NCI-H748 (cell line): Measurements from ENCODE around the gene NDUFAB1.
"Not testable (repeated sequence)": the region's sequence is repeated elsewhere in the genome, so short reads cannot be mapped to it uniquely, and the experiment has no call there.

Experiments
- DNase-seq: peaks from one replicate; lab custom pipeline; 2025; ENCODE audit not compliant: unreplicated experiment; lab: John Stamatoyannopoulos, UW

NDUFAB1 gene

GRCh38 chr16:23595951-23596720, at the start of gene NDUFAB1:
Gene NDUFAB1, minus strand, starts transcription at chr16:23596316. Its CDS starts 26 bp downstream, at chr16:23596290.
- peak; percentile 82 for DNase-seq

GRCh38 chr16:23642246-23642774, 46.2 kb upstream of the NDUFAB1 start:
- no peak for DNase-seq

DNA sequence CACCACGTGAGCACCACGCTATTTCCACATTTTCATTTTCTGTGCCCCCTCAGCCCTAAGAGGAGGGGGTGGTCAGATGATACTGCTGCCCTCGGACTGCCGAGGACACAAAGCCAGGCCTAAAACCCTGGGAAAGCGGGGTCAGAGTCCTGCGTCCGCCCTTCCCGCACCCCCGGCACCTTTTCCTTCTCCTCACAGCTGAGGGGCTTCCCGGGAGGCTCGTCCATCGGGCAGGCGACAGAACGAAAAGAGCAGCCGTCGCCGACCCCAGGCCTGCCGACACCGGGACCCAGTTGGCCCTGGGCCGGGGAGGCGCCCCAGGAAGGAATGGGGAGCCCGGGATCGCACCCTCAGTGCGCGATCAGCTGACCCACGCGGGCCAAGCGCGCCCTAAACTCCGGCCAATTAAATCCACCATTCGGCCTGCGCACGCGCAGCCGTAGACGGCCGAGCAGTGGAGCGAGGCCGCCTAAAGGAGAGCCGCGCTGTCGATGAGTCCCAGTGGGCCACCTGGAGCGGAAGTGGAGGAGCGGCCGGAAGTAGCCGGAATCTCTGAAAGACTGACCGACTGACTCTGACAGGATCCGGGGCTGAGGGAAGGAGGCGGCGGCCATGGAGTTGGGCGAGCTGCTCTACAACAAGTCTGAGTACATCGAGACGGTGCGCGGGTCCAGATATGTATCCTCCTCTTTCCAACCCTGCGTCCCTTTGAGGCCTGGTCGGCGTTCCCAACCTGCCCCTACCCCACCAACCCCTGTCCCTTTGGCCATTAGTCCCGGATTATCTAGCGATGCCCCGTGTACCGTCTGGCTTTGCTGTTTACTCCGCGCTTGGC, 45.0 kb upstream of the NDUFAB1 start, which contains the start of the genes DCTN5 and PALB2:
Gene DCTN5, plus strand, starts transcription at position 536 of the 835 bp plus-strand sequence. Its CDS starts 77 bp downstream, at position 613.
Gene PALB2, minus strand, starts transcription at position 380 of the 835 bp plus-strand sequence. Its CDS starts 153 bp downstream, at position 227.
- peak; percentile 92 for DNase-seq

DNA sequence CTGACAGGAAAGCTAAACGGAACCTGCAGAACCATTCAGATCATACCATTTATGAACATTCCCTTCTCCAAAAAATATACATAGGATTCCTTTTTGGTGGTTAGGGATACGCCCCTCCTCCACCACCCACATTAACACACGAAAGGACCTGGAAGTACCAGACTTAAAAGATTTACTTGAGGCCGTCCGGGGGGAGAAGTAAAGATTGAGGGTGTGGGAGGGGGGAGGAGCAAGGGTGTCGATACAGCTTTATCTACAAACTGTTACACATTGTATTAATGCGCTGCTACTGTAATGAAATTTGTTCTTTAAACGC, 44.5 kb upstream of the NDUFAB1 start:
- no peak for DNase-seq

- no peak for DNase-seq
Measured at GRCh38 chr16:23635958-23636357, 39.8 kb upstream of the NDUFAB1 start.

DNA sequence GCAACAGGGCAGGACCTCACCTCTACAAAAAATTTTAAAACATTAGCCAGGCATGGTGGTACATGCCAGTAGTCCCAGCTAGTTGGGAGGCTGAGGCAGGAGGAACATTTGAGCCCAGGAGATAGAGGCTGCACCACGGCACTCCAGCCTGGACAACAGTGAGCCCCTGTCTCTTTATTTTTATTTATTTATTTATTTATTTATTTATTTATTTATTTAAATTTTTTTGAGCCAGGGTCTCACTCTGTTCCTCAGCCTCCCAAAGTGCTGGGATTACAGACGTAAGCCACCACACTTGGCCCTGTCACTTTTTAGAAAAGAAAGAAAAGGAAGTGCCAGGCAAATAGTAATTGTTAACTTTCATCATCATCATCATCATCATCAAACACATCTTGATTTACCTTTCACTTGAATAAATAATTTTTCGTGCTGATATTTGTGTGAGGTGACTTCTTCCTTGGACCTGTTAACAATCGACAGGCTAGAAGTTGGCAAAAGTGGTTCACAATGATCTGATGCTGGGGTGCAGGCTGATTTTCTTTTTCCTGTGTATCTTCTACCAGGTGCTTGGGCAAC, 38.4 kb upstream of the NDUFAB1 start:
- DNase-seq, result no peak

GRCh38 chr16:23631874-23632273, 35.8 kb upstream of the NDUFAB1 start:
- not testable (repeated sequence) for DNase-seq

DNA sequence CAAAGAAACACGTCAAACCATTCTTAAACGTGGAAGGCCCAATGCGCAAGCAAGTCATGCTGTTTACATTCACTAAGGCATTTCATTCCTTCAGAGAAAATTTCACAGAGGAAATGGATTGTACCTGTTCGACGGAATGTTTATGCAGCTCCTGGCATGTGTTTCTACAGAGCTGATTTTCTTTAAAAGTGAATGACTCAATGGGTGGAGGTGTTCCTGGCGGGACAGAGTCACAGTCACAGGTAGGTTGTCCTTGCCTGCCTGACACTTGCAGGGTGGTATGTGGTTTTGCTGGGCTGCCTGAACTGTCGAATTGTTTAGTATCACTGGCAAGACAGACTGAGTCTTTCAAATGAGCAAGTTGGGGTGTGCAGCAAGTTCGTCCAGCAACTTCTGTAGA, 33.4 kb upstream of the NDUFAB1 start:
- no peak for DNase-seq

DNA sequence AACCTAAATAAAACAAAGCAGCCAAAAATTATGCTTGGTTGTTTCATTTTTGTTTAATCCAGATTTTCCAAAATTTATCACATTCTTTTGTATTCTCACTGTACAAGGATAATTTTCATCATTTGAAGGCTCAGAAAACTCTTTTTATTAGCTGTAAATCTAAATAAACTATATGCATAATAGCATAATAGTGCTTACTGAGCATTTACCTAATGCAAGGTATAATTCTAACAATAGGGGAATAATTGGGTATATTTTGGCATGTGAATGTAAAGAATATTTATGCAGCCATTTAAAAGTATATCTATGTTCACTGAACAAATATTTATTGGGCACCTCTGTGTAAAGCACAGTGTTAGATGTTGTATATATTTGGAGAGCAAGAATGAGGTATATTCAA, 28.0 kb upstream of the NDUFAB1 start:
- DNase-seq, result no peak

GRCh38 chr16:23615805-23616204, 19.7 kb upstream of the NDUFAB1 start:
- no peak for DNase-seq

- DNase-seq, result no peak
Measured at GRCh38 chr16:23611936-23612335, 15.8 kb upstream of the NDUFAB1 start.

GRCh38 chr16:23610905-23611304, 14.8 kb upstream of the NDUFAB1 start:
- not testable (repeated sequence) for DNase-seq

DNA sequence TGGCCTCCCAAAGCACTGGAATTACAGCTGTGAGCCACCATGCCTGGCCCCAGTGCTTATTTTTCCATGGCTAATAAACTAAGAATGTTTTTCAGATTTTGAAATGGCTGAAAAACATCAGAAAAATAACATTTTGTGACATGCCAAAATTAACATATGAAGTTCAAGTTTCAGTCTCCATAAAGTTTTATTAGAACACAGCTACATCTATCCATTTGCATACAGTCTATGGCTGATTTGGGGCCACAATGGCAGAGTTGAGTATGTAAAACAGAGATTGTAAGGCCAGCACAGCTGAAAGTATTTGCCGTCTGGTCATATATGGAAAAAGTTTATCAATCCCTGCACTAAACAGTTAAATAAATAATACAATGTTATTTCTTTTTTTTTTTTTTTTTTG, 13.8 kb upstream of the NDUFAB1 start:
- DNase-seq, result no peak

GRCh38 chr16:23608194-23608593, 12.1 kb upstream of the NDUFAB1 start:
- DNase-seq, result no peak

DNA sequence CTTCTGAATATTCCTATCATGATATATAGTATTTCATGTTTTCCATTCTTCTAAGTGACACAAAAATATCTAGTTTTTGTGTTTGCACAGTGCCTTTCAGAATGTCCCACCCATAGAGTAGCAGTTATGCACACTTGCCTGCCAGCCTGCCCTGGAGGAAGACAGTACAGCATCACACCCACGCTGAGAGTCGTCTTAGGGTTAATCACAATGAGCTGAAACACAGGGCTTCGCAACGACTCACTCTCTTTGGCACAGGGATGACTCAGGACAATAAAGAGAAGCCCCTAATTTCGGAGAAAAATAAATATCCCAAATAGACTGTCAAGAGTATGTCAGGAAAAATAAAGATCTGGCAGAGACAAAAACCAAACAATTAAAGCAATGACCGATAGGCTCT, 11.6 kb upstream of the NDUFAB1 start:
- DNase-seq, result no peak

GRCh38 chr16:23597003-23597756, 1.1 kb upstream of the NDUFAB1 start:
- DNase-seq, result peak; percentile 34

- no peak for DNase-seq
Measured at GRCh38 chr16:23595246-23595950, 718 bp downstream of the NDUFAB1 start.

DNA sequence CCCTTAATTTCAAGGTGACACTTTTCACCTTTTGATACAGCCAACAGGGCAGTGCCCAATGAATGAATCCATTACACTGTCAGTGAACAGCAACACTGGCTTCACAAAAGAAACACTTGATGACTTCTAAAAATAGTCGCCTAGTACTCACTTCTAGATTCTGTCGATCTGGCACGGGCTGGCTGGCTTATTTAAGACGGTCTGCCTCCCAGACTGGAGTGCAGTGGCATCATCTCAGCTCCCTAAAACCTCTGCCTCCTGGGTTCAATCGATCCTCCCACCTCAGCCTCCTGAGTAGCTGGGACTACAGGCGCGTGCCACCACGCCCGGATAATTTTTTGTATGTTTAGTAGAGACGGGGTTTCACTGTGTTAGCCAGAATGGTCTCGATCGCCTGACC, 1.9 kb downstream of the NDUFAB1 start:
- DNase-seq, result no peak

DNA sequence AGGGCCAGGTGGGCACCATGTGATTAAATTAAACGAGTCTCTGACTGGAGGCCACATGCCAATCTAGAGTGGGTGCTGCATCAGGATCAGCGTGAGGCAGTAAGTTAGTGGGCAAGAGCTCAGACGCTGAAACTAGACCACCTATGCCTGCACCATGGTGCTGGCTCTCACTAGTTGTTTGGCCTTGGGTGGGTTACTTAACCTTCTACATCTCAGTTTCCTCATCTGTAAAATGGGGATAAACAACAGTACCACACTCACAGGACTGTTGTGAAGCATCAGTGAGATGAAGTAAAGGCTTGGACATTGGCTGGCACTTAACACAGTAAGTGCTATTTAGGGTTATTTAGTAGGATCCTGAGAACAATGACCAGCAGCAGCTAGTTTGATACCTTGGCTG, 5.9 kb downstream of the NDUFAB1 start:
- DNase-seq, result no peak

DNA sequence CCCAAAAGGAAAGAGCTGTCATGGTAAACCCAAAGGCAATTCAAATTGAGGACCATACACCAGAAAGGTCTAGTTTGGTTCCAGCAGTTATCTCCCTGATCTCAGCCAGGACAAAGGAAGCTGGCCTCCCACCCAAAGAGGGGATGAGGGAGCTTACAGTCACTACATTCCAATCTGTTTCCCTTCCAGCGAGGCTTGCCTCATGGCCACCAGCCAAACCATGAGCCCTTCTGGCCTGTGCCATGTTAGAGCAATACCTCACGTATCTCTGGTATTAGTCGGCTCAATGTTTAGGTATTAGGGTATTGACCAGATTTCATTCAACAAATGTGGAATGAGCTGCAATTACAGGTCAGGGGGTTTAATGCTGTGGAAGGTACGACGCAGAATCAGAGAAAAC, 8.4 kb downstream of the NDUFAB1 start:
- no peak for DNase-seq
